ENCODE results near the gene SNRPB. TPM values are rescaled to one million over a fixed set of nuclear protein-coding genes. Genes with fewer than 3 reads are reported as not detected.

The SNRPB gene
- total and polyA plus RNA-seq, 2 of the 13 experiments (the other 11 are each of a cell fraction or from before 2014, with no cell fraction given), result 473 to 844 TPM

DNA sequence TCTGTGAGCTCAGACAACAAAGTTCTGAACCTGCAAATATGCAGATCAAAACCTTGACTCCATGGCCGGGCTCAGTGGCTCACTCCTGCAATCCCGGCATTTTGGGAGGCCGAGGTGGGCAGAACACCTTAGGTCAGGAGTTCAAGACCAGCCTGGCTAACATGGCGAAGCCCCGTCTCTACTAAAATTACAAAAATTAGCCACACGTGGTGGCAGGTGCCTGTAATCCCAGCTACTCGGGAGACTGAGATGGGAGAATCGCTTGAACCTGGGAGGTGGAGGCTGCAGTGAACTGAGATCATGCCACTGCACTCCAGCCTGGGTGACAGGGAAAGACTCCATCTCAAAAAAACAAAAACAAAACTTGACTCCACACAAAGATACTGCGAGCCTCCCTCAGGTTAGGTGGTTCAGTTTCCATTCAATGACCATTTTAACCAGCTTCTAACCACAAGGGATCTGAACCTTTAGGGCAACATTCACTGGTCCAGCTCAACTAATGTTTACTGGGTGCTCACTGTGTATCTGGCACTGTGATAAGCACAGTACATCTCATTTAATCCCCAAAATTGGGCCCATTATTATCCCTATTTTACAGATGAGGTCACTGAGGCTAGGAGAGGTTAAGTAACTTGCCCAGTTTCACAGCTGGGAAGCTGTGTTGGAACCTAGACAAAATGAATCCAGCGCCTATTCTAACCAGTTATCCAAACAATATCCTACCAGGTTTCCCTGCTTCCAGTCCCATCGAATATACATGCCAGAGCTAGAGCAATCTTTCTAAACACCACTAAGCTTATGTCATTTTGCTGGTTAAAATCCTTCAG, 1.8 kb downstream of the SNRPB start (continued):
- no peak for TF ChIP-seq ZNF512B (CRISPR knock-in tag; IDR thresholded peaks at IDR 0.05; ENCODE audit: borderline replicate concordance)
- no peak for TF ChIP-seq SIX4 (CRISPR knock-in tag; IDR thresholded peaks at IDR 0.05)
- TF ChIP-seq ZNF138 (CRISPR knock-in tag; IDR thresholded peaks at IDR 0.05; ENCODE audit: low read depth), result no peak
- TF ChIP-seq CREB3 (CRISPR knock-in tag; IDR thresholded peaks at IDR 0.05), result no peak
- no peak for TF ChIP-seq ZNF124 (CRISPR knock-in tag; IDR thresholded peaks at IDR 0.05)
- no peak for TF ChIP-seq NCOR1 (IDR thresholded peaks at IDR 0.05; ENCODE audit: borderline replicate concordance, low read length)
- no peak for TF ChIP-seq SIN3A (IDR thresholded peaks at IDR 0.05; ENCODE audit: borderline replicate concordance, low read depth, low read length)
- TF ChIP-seq EEA1 (CRISPR knock-in tag; IDR thresholded peaks at IDR 0.05; ENCODE audit: borderline replicate concordance), result no peak
- TF ChIP-seq, protein P1, sequence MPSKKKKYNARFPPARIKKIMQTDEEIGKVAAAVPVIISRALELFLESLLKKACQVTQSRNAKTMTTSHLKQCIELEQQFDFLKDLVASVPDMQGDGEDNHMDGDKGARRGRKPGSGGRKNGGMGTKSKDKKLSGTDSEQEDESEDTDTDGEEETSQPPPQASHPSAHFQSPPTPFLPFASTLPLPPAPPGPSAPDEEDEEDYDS (CRISPR knock-in tag; IDR thresholded peaks at IDR 0.05), result no peak
- no peak for TF ChIP-seq GATA4 (IDR thresholded peaks at IDR 0.05; ENCODE audit: borderline replicate concordance, low read depth)
- no peak for TF ChIP-seq ZSCAN31 (CRISPR knock-in tag; IDR thresholded peaks at IDR 0.05; ENCODE audit: low read depth)
- TF ChIP-seq, protein P2, sequence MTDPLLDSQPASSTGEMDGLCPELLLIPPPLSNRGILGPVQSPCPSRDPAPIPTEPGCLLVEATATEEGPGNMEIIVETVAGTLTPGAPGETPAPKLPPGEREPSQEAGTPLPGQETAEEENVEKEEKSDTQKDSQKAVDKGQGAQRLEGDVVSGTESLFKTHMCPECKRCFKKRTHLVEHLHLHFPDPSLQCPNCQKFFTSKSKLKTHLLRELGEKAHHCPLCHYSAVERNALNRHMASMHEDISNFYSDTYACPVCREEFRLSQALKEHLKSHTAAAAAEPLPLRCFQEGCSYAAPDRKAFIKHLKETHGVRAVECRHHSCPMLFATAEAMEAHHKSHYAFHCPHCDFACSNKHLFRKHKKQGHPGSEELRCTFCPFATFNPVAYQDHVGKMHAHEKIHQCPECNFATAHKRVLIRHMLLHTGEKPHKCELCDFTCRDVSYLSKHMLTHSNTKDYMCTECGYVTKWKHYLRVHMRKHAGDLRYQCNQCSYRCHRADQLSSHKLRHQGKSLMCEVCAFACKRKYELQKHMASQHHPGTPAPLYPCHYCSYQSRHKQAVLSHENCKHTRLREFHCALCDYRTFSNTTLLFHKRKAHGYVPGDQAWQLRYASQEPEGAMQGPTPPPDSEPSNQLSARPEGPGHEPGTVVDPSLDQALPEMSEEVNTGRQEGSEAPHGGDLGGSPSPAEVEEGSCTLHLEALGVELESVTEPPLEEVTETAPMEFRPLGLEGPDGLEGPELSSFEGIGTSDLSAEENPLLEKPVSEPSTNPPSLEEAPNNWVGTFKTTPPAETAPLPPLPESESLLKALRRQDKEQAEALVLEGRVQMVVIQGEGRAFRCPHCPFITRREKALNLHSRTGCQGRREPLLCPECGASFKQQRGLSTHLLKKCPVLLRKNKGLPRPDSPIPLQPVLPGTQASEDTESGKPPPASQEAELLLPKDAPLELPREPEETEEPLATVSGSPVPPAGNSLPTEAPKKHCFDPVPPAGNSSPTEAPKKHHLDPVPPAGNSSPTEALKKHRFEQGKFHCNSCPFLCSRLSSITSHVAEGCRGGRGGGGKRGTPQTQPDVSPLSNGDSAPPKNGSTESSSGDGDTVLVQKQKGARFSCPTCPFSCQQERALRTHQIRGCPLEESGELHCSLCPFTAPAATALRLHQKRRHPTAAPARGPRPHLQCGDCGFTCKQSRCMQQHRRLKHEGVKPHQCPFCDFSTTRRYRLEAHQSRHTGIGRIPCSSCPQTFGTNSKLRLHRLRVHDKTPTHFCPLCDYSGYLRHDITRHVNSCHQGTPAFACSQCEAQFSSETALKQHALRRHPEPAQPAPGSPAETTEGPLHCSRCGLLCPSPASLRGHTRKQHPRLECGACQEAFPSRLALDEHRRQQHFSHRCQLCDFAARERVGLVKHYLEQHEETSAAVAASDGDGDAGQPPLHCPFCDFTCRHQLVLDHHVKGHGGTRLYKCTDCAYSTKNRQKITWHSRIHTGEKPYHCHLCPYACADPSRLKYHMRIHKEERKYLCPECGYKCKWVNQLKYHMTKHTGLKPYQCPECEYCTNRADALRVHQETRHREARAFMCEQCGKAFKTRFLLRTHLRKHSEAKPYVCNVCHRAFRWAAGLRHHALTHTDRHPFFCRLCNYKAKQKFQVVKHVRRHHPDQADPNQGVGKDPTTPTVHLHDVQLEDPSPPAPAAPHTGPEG (CRISPR knock-in tag; IDR thresholded peaks at IDR 0.05), result no peak
- TF ChIP-seq CC2D1A (CRISPR knock-in tag; IDR thresholded peaks at IDR 0.05), result no peak
- TF ChIP-seq, protein P3, sequence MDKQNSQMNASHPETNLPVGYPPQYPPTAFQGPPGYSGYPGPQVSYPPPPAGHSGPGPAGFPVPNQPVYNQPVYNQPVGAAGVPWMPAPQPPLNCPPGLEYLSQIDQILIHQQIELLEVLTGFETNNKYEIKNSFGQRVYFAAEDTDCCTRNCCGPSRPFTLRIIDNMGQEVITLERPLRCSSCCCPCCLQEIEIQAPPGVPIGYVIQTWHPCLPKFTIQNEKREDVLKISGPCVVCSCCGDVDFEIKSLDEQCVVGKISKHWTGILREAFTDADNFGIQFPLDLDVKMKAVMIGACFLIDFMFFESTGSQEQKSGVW (CRISPR knock-in tag; IDR thresholded peaks at IDR 0.05; ENCODE audit: borderline replicate concordance), result no peak
- peak; percentile 25; the same call in 1 of the 2 replicates for TF ChIP-seq ZSCAN30 (CRISPR knock-in tag; IDR thresholded peaks at IDR 0.05)
- TF ChIP-seq TOE1 (CRISPR knock-in tag; IDR thresholded peaks at IDR 0.05), result no peak
- peak; percentile 45; the same call in 1 of the 2 replicates for TF ChIP-seq ZNF556 (CRISPR knock-in tag; IDR thresholded peaks at IDR 0.05; ENCODE audit: borderline replicate concordance)
- no peak for TF ChIP-seq ZNF382 (CRISPR knock-in tag; IDR thresholded peaks at IDR 0.05; ENCODE audit: borderline replicate concordance)
